Measurements from ENCODE around the gene ATXN7L1.

Gene ATXN7L1

DNA sequence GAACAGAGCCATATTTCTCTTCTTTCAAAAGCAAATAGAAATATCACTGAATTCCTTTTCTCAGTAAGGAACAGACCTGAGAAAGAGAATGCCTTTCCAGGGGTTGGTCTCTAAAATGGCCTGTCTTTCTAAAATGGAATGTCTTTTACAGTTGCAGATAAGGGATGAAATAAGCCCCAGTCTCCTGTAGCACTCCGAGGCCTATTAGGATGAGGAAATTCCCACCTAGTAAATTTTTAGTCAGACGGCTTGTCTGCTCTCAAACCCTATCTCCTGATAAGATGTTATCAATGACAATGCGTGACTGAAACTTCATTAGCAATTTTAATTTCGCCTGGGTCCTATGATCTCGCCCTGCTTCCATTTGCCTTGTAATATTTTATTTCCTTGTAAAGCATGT lies 292.2 kb downstream of the ATXN7L1 start:
- DNase-seq (ENCODE audit: low read depth in 2 of 2), result no peak

DNA sequence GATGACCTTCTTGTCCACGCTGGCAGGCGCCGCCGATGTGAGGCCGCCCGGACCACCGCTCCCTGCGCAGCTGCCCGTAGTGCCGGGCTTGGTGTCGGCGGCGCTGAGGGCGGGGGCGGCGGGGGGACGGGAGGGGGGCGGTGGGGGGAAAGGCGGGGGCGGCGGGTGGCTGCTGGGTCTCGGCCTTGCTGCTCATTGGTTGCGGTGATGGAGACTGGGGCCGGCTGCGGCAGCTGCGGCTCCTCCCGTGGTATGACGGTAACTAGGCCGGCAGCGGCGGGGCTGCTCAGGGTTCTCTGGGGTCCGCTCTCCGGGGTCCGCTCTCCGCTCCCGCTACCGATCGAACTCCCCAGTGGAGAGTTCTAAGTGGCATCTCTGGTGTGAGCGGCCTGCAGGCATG lies 293.3 kb downstream of the ATXN7L1 start:
- DNase-seq (ENCODE audit: low read depth in 2 of 2), result no peak

DNA sequence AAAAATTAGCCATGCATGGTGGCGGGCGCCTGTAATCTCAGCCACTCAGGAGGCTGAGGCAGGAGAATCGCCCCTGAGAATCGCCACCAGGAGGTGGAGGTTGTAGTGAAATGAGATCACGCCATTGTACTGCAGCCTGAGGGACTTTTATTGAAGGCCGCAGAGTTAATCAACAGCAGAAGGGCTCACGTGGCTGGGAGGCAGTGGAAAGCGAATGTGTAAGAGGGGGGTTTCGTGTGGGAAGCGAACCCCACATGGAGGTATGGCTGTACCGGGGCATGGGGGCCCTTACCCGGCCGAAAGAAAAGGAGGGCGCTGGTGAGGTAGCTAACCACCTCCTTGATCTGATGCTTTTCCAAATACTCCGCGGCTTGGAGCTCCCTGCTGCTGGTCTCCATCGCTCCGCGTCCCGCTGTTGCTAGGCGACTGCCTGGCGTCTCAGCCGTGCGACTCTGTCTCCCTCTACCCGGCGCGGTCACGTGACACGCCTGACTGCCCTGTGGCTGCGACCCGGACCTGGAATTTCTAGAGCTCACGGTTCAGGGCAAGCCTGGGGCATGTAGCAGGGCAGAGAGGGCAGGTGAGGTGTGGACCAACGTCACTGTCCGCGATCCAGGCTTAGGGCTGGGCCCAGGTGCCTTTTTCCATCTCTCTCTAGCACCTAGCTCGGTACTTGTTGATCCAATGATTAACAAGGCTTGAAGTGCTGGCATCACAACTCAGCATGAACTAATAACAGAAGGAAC lies 295.2 kb downstream of the ATXN7L1 start, which contains the start of gene EFCAB10:
TSS of gene EFCAB10 (minus strand) at position 428 of the 746 bp plus-strand sequence. CDS start at position 398, 30 bp downstream.
- peak in 1 of 2 donors; percentile 7 for DNase-seq (ENCODE audit: low read depth in 2 of 2)

DNA sequence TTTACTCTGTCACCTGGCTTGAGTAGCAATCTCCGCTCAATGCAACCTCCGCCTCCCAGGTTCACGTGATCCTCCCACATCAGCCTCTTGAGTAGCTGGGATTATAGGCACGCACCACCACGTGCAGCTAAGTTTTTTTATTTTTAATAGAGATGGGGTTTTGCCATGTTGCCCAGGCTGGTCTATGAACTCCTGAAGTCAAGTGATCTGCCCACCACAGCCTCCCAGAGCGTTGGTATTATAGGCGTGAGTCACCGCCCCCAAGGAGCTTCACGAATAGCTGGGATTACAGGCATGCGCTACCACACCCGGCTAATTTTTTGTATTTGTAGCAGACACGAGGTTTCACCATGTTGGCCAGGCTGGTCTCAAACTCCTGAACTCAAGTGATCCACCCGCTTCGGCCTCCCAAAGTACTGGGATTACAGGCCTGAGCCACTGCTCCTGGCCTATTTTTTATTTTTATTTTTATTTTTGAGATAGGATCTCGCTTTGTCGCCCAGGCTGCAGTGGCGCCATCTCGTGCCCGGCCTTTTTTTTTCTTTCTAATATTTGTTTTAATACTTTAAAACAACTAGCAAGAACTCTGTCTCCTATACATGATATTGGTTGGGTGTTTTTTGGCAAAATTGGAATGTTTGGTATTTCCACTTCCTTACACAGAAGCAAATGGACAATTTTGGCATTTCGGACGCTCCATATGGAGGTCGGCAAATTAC lies 296.2 kb downstream of the ATXN7L1 start:
- DNase-seq (ENCODE audit: low read depth in 2 of 2), result no peak

DNA sequence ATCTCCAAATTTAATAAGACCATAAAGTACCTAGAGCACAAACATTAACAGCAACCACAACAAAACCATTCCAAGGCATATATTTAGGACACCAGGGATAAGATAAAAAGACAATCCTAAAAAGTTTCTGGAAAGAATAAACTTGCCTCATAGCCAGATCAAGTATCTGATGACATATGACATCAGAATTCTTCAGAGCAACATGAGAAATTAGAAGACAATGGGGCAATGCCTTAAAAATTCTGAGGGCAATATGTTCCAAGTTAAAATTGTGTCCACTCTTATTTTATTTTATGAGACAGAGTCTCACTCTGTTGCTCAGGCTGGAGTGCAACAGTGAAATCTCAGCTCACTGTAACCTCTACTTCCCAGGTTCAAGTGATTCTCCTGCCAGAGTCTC lies 297.9 kb downstream of the ATXN7L1 start:
- no peak for DNase-seq (ENCODE audit: low read depth in 2 of 2)

DNA sequence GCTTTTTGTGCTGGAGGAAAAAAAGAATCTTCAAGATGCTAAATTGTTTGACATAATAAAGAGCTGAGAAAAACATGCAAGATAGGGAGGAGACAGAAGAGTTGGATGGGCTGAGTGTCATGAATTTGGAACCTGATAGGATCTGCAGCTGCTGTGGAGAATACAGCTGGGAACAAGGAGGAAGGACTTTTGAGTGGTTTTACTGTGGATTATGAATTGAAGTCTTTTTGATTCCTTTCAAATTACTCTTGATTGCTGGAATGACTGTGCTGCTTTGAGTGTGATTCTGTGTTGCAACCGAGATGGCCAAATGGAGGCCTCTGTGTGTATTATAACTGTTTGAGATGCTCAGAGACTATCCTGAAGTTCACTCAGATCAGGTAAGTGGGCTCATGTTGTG lies 299.1 kb downstream of the ATXN7L1 start:
- DNase-seq (ENCODE audit: low read depth in 2 of 2), result no peak

DNA sequence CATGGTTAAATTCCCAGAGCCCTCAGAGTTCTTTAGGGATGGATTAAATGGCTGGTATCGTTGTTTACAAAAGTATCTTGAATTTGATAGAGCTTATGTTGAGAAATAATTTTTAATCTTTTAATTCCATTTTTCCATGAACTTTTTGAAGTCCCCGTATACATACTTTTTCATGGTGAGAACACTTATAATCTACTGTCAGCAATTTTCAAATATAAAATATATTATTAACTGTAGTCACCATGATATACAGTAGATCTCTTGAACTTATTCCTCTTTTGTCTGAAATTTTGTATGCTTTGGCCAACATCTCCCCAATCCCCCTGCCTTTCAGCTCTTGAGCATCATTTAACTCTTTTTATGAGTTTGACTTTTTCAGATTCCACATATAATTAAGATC lies 304.5 kb downstream of the ATXN7L1 start:
- no peak for DNase-seq (ENCODE audit: low read depth in 2 of 2)

DNA sequence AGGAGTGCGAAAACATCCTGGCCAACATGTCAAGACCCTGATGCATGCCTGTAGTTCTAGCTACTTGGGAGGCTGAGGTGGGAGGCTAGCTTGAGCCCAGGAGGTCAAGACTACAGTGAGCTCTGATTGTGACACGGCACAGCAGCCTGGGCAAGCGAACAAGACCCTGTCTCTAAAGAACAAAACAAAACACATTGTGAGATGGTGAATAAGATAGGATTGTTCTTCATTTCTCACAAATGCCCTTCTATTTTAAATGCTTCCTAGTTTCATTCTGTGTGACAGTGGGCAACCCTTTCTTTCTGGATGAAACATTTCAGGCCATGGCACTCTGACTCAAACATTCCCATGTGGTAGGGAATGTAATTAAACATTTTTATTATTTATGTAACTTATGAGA lies 308.6 kb downstream of the ATXN7L1 start:
- DNase-seq (ENCODE audit: low read depth in 2 of 2), result no peak

DNA sequence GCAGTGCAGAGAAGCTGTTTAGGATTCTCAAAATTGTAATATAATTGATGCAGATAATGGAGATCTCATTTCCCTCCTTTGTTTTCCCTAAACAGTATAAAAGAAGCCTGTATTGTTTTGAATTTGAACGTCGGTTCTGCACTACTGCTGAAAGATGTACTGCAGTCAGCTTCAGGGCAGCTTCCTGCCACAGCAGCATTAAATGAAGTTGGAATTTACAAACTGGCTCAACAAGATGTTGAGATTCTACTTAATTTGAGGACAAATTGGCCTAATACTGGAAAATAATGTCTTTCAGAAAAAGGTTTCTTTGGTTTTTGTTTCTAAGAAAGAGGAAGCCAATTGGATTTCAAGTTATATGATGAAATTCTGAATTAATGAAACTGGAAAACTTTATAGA lies 309.4 kb downstream of the ATXN7L1 start:
- no peak for DNase-seq (ENCODE audit: low read depth in 2 of 2)

DNA sequence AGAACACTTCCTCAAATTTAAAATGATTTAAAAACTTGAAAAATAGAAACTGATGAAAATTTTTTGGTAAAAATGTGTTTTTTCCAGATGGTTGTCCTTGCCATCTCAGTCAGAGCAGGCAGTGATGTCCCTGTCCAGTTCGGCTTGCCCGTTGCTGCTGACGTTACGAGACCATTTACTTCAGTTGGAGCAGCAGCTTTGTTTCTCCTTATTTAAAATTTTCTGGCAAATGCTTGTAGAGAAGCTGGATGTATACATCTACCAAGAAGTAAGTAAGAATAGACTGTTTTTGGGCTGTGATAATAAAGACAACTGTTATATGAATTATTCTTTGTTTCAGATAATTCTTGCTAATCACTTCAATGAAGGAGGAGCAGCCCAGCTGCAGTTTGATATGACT lies 311.2 kb downstream of the ATXN7L1 start:
- no peak for DNase-seq (ENCODE audit: low read depth in 2 of 2)

DNA sequence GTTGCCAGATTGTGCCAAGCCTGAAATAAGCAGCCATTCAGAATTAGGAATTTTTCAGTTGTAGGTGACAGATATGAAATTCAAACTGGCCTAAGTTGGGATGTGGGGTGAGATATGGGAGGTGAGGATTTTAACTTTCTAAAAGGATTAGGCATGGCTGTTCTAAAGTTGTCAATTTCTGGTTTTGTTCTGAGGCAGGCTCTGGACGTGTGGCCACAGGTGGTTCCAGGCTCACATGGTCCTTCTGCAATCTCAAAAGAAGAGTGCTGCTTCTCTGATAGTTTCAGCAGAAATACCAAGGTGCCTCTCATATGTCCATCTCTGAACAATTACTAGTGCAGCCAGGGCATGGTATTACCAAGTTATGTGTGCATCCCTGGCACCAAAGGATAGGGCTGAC lies 316.5 kb downstream of the ATXN7L1 start:
- no peak for DNase-seq (ENCODE audit: low read depth in 2 of 2)

Data from stimulated activated CD8-positive, alpha-beta memory T cell treated with anti-CD3 and anti-CD28 coated beads, Interleukin-7, amount 100 ng/mL, for 4 hours (primary cell).